Astrocyte (in vitro differentiated cells and primary cell): ENCODE results near the gene SFXN3. TPM values are rescaled to one million over a fixed set of nuclear protein-coding genes. Genes with fewer than 3 reads are reported as not detected.
A peak's percentile ranks its signal among the peaks of the same experiment; 100 is the strongest.

Experiments used
- DNase-seq: peaks from one replicate; pipeline ENCODE4 v3.0.0-alpha.2; 2010; ENCODE audit warnings: low read depth
- FAIRE-seq: peaks from 2 replicates; lab custom pipeline; 2011; peaks lifted over from hg19 to GRCh38; lab: Jason Lieb, UNC
- H2AFZ ChIP-seq: 2 replicates; pipeline ENCODE4 v1.6.0; 2012; ENCODE audit warnings: low read depth, low read length, inconsistent platforms
- H3K27ac ChIP-seq: 2 replicates; pipeline ENCODE4 v1.5.1; 2011; ENCODE audit warnings: low read depth, low read length, inconsistent platforms
- H3K27me3 ChIP-seq: 2 replicates; pipeline ENCODE4 v1.6.0; 2011; ENCODE audit warnings: low read length, inconsistent platforms; ENCODE audit not compliant: insufficient read depth
- H3K36me3 ChIP-seq: 2 replicates; pipeline ENCODE4 v1.5.1; 2011; ENCODE audit warnings: low read length, inconsistent platforms; ENCODE audit not compliant: insufficient read depth
- H3K4me1 ChIP-seq: 2 replicates; pipeline ENCODE4 v1.5.1; 2011; ENCODE audit warnings: low read length, inconsistent platforms; ENCODE audit not compliant: insufficient read depth
- H3K4me2 ChIP-seq: 2 replicates; pipeline ENCODE4 v1.6.0; 2012; ENCODE audit warnings: low read length, inconsistent platforms
- H3K4me3 ChIP-seq: 2 replicates; pipeline ENCODE4 v1.5.1; 2011; ENCODE audit warnings: low read depth, mild to moderate bottlenecking, low read length, inconsistent platforms; ENCODE audit not compliant: insufficient read depth
- H3K79me2 ChIP-seq: 2 replicates; pipeline ENCODE4 v1.6.0; 2012; ENCODE audit warnings: mild to moderate bottlenecking, low read length, inconsistent platforms; ENCODE audit not compliant: insufficient read depth
- H3K9ac ChIP-seq: 2 replicates; pipeline ENCODE4 v1.6.0; 2012; ENCODE audit warnings: mild to moderate bottlenecking, low read length, inconsistent platforms
- H3K9me3 ChIP-seq: 2 replicates; pipeline ENCODE4 v1.5.1; 2012; ENCODE audit warnings: low read depth, mild to moderate bottlenecking, low read length, inconsistent platforms; ENCODE audit not compliant: insufficient read depth
- H4K20me1 ChIP-seq: 2 replicates; pipeline ENCODE4 v1.6.0; 2012; ENCODE audit warnings: low read length, inconsistent platforms; ENCODE audit not compliant: insufficient read depth
- H3K27ac Mint-ChIP-seq: one replicate; pipeline ENCODE4 v1.8.0; 2021; ENCODE audit warnings: mild to moderate bottlenecking, mixed read lengths; ENCODE audit not compliant: unreplicated experiment
- H3K27me3 Mint-ChIP-seq: one replicate; pipeline ENCODE4 v1.8.0; 2021; ENCODE audit warnings: low read depth, mixed read lengths; ENCODE audit not compliant: unreplicated experiment
- H3K36me3 Mint-ChIP-seq: one replicate; pipeline ENCODE4 v1.8.0; 2021; ENCODE audit warnings: low read depth, mixed read lengths; ENCODE audit not compliant: unreplicated experiment
- H3K4me1 Mint-ChIP-seq: one replicate; pipeline ENCODE4 v1.8.0; 2021; ENCODE audit warnings: low read depth, mixed read lengths; ENCODE audit not compliant: unreplicated experiment
- H3K4me3 Mint-ChIP-seq: one replicate; pipeline ENCODE4 v1.8.0; 2021; ENCODE audit warnings: mild to moderate bottlenecking, moderate library complexity, mixed read lengths; ENCODE audit not compliant: unreplicated experiment
- H3K9me3 Mint-ChIP-seq: one replicate; pipeline ENCODE4 v1.8.0; 2021; ENCODE audit warnings: mild to moderate bottlenecking, mixed read lengths; ENCODE audit not compliant: unreplicated experiment
- EZH2 ChIP-seq: IDR thresholded peaks from 2 replicates; pipeline ENCODE4 v1.6.1; 2012; ENCODE audit warnings: mild to moderate bottlenecking, low read length, inconsistent platforms; ENCODE audit not compliant: insufficient read depth
- total RNA-seq: library from RNA; stranded (reverse); gene quantifications from 2 replicates; pipeline ENCODE4 v1.2.1, GENCODE V29; 2021
- TF ChIP-seq, protein P1 (sequence below): IDR thresholded peaks from 2 replicates; pipeline ENCODE4 v1.5.1; 2011; ENCODE audit warnings: low read depth, mild to moderate bottlenecking, inconsistent platforms, low read length, moderate library complexity; ENCODE audit not compliant: insufficient read depth

Gene SFXN3
- total RNA-seq, 1 donor from 2014 or later = 68.3 TPM

DNA sequence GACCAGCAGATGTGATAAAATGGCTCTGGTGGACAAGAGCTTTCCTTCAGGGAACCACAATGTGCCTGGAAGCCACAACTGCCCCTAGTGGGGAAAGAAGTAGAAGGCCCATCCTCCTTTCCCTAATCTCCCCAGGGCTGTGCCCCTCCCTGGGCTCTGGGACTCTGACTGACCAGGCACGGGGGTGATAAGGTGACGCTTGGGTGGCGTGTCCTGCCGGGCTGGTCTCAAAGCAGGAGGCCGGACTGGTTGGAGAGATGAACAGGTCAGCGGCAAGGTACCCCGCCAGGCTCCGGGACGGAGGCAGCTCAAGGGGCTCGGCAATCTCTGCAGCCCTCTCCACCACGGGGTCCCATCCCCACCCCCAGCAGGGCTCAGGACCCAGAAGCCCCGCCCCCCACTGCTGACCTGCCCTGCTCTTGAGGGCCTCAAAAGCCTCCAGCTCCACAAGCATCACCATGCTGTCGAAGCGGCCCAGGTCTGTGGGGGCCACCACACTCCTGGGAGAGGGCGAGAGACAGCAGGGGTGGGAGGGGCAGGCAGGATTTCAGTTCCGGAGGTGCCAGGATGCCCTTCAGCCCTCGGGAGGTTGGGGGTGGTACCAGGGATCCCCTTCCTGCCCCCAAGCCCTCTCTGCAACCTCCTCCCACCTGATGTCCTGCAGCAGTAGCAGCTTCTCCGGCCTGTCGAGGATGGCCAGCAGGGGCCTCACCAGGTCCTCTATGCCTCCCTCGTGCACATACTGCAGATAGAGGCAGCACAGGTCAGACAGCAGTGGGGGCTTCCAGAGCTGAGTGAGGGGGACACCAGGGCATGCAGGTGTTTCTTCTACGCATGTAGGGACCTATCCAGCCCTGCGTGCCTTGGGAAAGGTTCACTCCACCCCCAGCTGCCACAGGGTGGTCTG is 19.3 kb upstream of the SFXN3 start:
- FAIRE-seq (no peak), DNase-seq (no peak)
- peak overlapping the region; percentile 17 for H3K9ac ChIP-seq
- H3K36me3 ChIP-seq = no peaks in the 10 kb centered on the region
- H3K27me3 Mint-ChIP-seq = peaks cover 7% of the 10 kb centered on the region
- H3K4me3 Mint-ChIP-seq = no peak overlapping the region
- H4K20me1 ChIP-seq = peaks cover 15% of the 10 kb centered on the region
- no peaks in the 10 kb centered on the region for H3K36me3 Mint-ChIP-seq
- H3K4me1 Mint-ChIP-seq = peaks cover 24% of the 10 kb centered on the region
- TF ChIP-seq EZH2 = no peak
- TF ChIP-seq, protein P1, sequence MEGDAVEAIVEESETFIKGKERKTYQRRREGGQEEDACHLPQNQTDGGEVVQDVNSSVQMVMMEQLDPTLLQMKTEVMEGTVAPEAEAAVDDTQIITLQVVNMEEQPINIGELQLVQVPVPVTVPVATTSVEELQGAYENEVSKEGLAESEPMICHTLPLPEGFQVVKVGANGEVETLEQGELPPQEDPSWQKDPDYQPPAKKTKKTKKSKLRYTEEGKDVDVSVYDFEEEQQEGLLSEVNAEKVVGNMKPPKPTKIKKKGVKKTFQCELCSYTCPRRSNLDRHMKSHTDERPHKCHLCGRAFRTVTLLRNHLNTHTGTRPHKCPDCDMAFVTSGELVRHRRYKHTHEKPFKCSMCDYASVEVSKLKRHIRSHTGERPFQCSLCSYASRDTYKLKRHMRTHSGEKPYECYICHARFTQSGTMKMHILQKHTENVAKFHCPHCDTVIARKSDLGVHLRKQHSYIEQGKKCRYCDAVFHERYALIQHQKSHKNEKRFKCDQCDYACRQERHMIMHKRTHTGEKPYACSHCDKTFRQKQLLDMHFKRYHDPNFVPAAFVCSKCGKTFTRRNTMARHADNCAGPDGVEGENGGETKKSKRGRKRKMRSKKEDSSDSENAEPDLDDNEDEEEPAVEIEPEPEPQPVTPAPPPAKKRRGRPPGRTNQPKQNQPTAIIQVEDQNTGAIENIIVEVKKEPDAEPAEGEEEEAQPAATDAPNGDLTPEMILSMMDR = peak; percentile 43
- no peak overlapping the region for H3K27ac Mint-ChIP-seq
- H2AFZ ChIP-seq = peak overlapping the region; percentile 22
- no peaks in the 10 kb centered on the region for H3K79me2 ChIP-seq
- no peaks in the 10 kb centered on the region for H3K9me3 Mint-ChIP-seq
- H3K9me3 ChIP-seq = no peaks in the 10 kb centered on the region
- peak overlapping the region; percentile 51 for H3K4me2 ChIP-seq
- peaks cover 38% of the 10 kb centered on the region for H3K4me1 ChIP-seq
- H3K27me3 ChIP-seq = no peaks in the 10 kb centered on the region
- no peak overlapping the region for H3K27ac ChIP-seq
- H3K4me3 ChIP-seq = no peak overlapping the region

DNA sequence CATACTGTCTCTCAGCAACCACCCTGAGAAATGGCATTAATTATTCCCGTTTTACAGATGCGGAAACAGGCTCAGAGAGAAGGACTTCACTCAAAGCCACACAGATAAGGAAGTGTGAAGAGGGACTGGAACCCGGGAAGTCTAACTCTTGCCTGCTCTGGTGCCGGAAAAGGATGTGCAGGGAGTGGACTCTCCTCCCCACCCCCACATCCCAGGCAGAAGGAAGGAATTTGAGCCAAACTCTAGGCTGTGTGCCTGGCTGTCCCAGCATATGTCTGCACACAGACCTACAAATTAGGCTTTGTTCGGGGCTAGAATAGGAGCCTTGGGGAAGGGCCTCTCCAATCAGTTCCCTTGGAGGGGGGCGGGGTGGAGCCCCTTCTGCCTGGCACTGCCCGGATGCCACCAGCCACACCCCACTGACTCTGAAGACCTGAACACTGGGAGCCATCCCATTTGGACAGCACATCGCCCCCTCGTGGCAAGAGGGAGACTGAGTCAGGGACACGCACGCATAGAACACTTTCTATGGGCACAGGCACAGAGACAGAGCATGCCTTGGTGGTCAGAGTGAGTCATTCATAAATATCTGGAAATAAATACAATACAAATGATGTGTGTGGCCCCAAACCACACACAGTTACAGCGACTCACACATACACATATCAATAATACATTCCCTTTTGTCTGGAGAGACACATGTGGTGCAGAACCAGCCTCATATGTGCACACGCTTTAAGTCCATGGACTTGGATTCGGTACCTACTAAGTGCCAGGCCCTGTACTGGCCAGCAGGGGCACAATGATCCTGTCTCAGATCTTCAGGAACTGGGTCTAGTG is 18.3 kb upstream of the SFXN3 start:
- Mint-ChIP-seq H3K4me1 (peaks cover 24% of the 10 kb centered on the region), H3K36me3 (no peaks in the 10 kb centered on the region), H3K4me3 (peak overlapping the region; percentile 30), H3K9me3 (no peaks in the 10 kb centered on the region), H3K27ac (peak overlapping the region; percentile 35), H3K27me3 (peaks cover 11% of the 10 kb centered on the region)
- Histone ChIP-seq H3K79me2 (no peaks in the 10 kb centered on the region), H3K4me3 (no peak overlapping the region), H3K9me3 (no peaks in the 10 kb centered on the region), H4K20me1 (peaks cover 7% of the 10 kb centered on the region), H3K4me1 (peaks cover 32% of the 10 kb centered on the region), H3K27ac (peak overlapping the region; percentile 35), H3K36me3 (no peaks in the 10 kb centered on the region), H3K27me3 (no peaks in the 10 kb centered on the region), H3K9ac (peak overlapping the region; percentile 42), H2AFZ (no peak overlapping the region), H3K4me2 (peak overlapping the region; percentile 51)
- no peak for TF ChIP-seq EZH2
- TF ChIP-seq, protein P1 = peak; percentile 91
- peak; percentile 85 for DNase-seq
- peak; percentile 52 for FAIRE-seq
